Thyroid gland (tissue), 4 donors: ENCODE results near the gene TGFBR3. TPM values are rescaled to one million over a fixed set of nuclear protein-coding genes. Genes with fewer than 3 reads are reported as not detected.

Source experiments
- DNase-seq, 2 donors: peaks; one replicate each; pipeline ENCODE4 v3.0.0-alpha.2; 2019
- H3K27ac ChIP-seq, 3 donors: fragments of 200-600 bp; sonication (generic); 1 replicate in 2 of 3; 2 replicates in 1 of 3; pipeline ENCODE4 v1.5.1; 2016 to 2019; ENCODE audit warnings: mild to moderate bottlenecking in 1 of 3, moderate library complexity in 1 of 3
- H3K27me3 ChIP-seq: fragments of 200-600 bp; sonication (generic); one replicate; pipeline ENCODE4 v1.5.1; 2019
- H3K36me3 ChIP-seq, 2 donors: fragments of 200-600 bp; sonication (generic); one replicate each; pipeline ENCODE4 v1.5.1; 2016 to 2019
- H3K4me1 ChIP-seq, 2 donors: fragments of 200-600 bp; sonication (generic); one replicate each; pipeline ENCODE4 v1.5.1; 2017 to 2019
- H3K4me3 ChIP-seq, 3 donors: fragments of 200-600 bp; sonication (generic); replicated peaks in 1 of 3; 1 replicate in 2 of 3; 2 replicates in 1 of 3; pipeline ENCODE4 v1.5.1; 2016; ENCODE audit warnings: mild to moderate bottlenecking in 1 of 3
- H3K9me3 ChIP-seq: fragments of 200-600 bp; sonication (generic); one replicate; pipeline ENCODE4 v1.5.1; 2017
- POLR2A ChIP-seq, 2 donors: fragments of 450-650 bp; IDR thresholded peaks; one replicate each; pipeline ENCODE4 v1.6.1; 2017; ENCODE audit warnings: antibody characterized with exemption in 2 of 2, mild to moderate bottlenecking in 2 of 2, moderate library complexity in 1 of 2
- WGBS, 2 donors: methylation state at CpG; one replicate each; pipeline ENCODE4 v1.1.5; 2017; 5-methylcytosine and 5-hydroxymethylcytosine counted together
- intact Hi-C: fragments of 100-400 bp; cut with DNase I; formaldehyde crosslinking; loops from one replicate; pipeline ENCODE4 v1.15.1; 2023
- total RNA-seq, 4 donors: library from RNA; depleted of rRNA; stranded (reverse); fragments of >200 nt; gene quantifications; one replicate each; pipeline ENCODE4 v1.2.3, GENCODE V29; 2016
- TF ChIP-seq, protein P1 (sequence below), 6 experiments: fragments of 200-600 bp in 3 of 6; fragments of 450-650 bp in 3 of 6; sonication (generic) in 3 of 6; IDR thresholded peaks; one replicate each; pipeline ENCODE4 v1.5.1; 2016 to 2019; ENCODE audit warnings: antibody characterized with exemption in 6 of 6, mild to moderate bottlenecking in 2 of 6, inconsistent platforms in 1 of 6, moderate library complexity in 1 of 6

Gene TGFBR3
- total RNA-seq, 4 donors from 2014 or later = 37.2 to 223 (median 106) TPM

- Histone ChIP-seq H3K4me1 (peaks cover 6 to 12% of the 10 kb centered on the region in 2 donors), H3K4me3 (no peak overlapping the region), H3K36me3 (no peaks in the 10 kb centered on the region), H3K27ac (no peak overlapping the region), H3K9me3 (no peaks in the 10 kb centered on the region), H3K27me3 (no peaks in the 10 kb centered on the region)
- no peak for DNase-seq
- intact Hi-C loops = no loop called here
- WGBS, 2 donors = 89 to 90% methylated on average over 2 of the region's 2 CpGs
- no peak for TF ChIP-seq POLR2A (IDR thresholded peaks at IDR 0.05)
- TF ChIP-seq, protein P1, sequence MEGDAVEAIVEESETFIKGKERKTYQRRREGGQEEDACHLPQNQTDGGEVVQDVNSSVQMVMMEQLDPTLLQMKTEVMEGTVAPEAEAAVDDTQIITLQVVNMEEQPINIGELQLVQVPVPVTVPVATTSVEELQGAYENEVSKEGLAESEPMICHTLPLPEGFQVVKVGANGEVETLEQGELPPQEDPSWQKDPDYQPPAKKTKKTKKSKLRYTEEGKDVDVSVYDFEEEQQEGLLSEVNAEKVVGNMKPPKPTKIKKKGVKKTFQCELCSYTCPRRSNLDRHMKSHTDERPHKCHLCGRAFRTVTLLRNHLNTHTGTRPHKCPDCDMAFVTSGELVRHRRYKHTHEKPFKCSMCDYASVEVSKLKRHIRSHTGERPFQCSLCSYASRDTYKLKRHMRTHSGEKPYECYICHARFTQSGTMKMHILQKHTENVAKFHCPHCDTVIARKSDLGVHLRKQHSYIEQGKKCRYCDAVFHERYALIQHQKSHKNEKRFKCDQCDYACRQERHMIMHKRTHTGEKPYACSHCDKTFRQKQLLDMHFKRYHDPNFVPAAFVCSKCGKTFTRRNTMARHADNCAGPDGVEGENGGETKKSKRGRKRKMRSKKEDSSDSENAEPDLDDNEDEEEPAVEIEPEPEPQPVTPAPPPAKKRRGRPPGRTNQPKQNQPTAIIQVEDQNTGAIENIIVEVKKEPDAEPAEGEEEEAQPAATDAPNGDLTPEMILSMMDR (IDR thresholded peaks at IDR 0.05) = no peak
Measured at GRCh38 chr1:91870322-91870721, 15.6 kb downstream of the TGFBR3 start.

- WGBS, 2 donors = 89 to 93% methylated on average over 5 of the region's 5 CpGs
- Histone ChIP-seq H3K27me3 (no peaks in the 10 kb centered on the region), H3K4me1 (peaks cover 0 to 6% of the 10 kb centered on the region in 2 donors)
Measured at GRCh38 chr1:91866425-91866824, 19.5 kb downstream of the TGFBR3 start.

GRCh38 chr1:91864017-91864700 lies 21.8 kb downstream of the TGFBR3 start:
- H3K27me3 ChIP-seq = no peaks in the 10 kb centered on the region
- no peak for DNase-seq
- intact Hi-C loops = no loop called here
- H3K4me3 ChIP-seq = no peak overlapping the region
- no peaks in the 10 kb centered on the region for H3K9me3 ChIP-seq
- TF ChIP-seq, protein P1 (IDR thresholded peaks at IDR 0.05) = no peak
- TF ChIP-seq POLR2A (IDR thresholded peaks at IDR 0.05) = no peak
- 78 to 80% methylated on average over 5 of the region's 5 CpGs for WGBS, 2 donors
- H3K4me1 ChIP-seq = peaks cover 0 to 4% of the 10 kb centered on the region in 2 donors
- H3K27ac ChIP-seq = peak overlapping the region in 1 of 3 donors; percentile 24
- no peaks in the 10 kb centered on the region for H3K36me3 ChIP-seq

More at GRCh38 chr1:91866425-91866824, 19.5 kb downstream of the TGFBR3 start:
- DNase-seq = no peak
- Histone ChIP-seq H3K36me3 (no peaks in the 10 kb centered on the region), H3K27ac (no peak overlapping the region), H3K4me3 (no peak overlapping the region), H3K9me3 (no peaks in the 10 kb centered on the region)
- intact Hi-C loops = no loop called here
- TF ChIP-seq POLR2A (IDR thresholded peaks at IDR 0.05) = no peak
- TF ChIP-seq, protein P1 (IDR thresholded peaks at IDR 0.05) = no peak

- H3K27ac ChIP-seq = no peak overlapping the region
Measured at GRCh38 chr1:91863498-91863897, 22.5 kb downstream of the TGFBR3 start.

DNA sequence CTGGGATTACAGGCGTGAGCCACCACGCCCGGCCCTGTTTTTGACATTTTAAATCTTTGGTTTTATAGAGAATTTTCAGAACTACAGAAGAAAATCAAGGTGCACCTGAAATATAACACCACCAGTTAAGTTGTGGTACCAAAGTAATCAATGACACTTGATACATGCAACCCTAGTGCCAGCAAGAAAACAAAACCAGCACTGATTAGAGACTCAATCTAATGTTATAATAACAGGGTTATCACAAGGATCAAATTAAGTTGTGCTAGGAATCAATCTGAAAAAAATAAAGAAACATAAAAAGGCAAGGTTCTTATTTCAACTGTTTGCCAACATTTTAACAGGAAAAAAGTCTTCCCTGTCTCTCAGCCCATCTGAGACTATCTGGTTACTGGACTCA lies 23.8 kb downstream of the TGFBR3 start:
- H3K27ac ChIP-seq = no peak overlapping the region
- no peaks in the 10 kb centered on the region for H3K27me3 ChIP-seq
- H3K9me3 ChIP-seq = no peaks in the 10 kb centered on the region
- H3K4me1 ChIP-seq = peaks cover 0 to 4% of the 10 kb centered on the region in 2 donors
- DNase-seq = no peak
- no peaks in the 10 kb centered on the region for H3K36me3 ChIP-seq
- intact Hi-C loops = no loop called here
- H3K4me3 ChIP-seq = no peak overlapping the region
- TF ChIP-seq POLR2A (IDR thresholded peaks at IDR 0.05) = no peak
- TF ChIP-seq, protein P1 (IDR thresholded peaks at IDR 0.05) = no peak
- WGBS, 2 donors = 83 to 98% methylated on average over 3 of the region's 3 CpGs

More at GRCh38 chr1:91863498-91863897, 22.5 kb downstream of the TGFBR3 start:
- peaks cover 0 to 4% of the 10 kb centered on the region in 2 donors for H3K4me1 ChIP-seq
- H3K4me3 ChIP-seq = no peak overlapping the region
- H3K9me3 ChIP-seq = no peaks in the 10 kb centered on the region
- no peaks in the 10 kb centered on the region for H3K27me3 ChIP-seq
- WGBS, 2 donors = 78 to 95% methylated on average over 3 of the region's 3 CpGs
- TF ChIP-seq, protein P1 (IDR thresholded peaks at IDR 0.05) = no peak
- TF ChIP-seq POLR2A (IDR thresholded peaks at IDR 0.05) = no peak
- H3K36me3 ChIP-seq = no peaks in the 10 kb centered on the region
- intact Hi-C loops = no loop called here
- no peak for DNase-seq
